Stimulated activated CD4-positive, alpha-beta T cell treated with anti-CD3 and anti-CD28 coated beads, Interleukin-12 subunit alpha, Interleukin-12 subunit beta, amount 100 ng/mL, for 24 hours (primary cell): ENCODE data around the gene ZNF407.

Source experiments
- DNase-seq, 2 experiments: peaks; one replicate each; pipeline ENCODE4 v3.0.0-alpha.2; 2020; ENCODE audit warnings: low read depth in 2 of 2

The ZNF407 gene

GRCh38 chr18:74928194-74928968 lies 330.7 kb downstream of the ZNF407 start:
- no peak for DNase-seq

DNA sequence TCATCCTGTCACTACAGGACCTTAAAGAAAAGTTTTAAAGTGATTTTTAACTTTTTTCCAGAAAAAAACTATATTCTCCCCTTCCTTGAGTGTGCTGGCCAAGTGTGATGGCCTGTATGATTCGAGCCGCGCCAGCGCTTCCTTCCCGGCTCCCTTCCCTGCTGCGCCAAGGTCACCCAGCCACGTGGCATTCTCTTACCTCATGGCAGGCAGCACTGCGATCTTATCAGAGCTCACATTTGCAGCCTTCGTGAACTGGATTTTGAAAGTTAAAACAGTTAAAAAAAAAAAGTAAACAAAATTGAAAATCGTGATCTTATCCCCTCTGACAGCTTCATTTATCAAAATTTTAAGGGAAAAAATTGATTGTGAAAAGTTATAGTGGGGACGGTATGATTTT lies 331.4 kb downstream of the ZNF407 start:
- no peak for DNase-seq

DNA sequence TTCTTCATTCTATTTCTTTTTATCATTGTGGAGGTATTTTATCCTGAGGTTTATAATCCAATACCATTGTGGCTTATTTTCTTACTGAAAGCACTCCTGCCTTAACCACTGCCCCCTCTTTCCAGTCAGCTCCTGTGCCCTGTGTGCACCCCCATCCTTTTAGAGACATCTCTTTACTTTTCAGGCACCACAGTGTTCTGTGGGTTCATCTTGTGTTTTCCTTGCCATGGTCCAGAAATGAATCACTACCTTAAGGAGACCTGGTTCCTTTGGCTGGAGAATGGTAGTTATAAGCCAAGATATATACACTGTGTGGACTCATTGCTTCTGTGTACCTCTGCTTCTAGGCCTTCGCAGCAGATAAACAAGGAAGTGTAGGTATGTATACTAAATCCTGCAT lies 332.9 kb downstream of the ZNF407 start:
- no peak for DNase-seq

DNA sequence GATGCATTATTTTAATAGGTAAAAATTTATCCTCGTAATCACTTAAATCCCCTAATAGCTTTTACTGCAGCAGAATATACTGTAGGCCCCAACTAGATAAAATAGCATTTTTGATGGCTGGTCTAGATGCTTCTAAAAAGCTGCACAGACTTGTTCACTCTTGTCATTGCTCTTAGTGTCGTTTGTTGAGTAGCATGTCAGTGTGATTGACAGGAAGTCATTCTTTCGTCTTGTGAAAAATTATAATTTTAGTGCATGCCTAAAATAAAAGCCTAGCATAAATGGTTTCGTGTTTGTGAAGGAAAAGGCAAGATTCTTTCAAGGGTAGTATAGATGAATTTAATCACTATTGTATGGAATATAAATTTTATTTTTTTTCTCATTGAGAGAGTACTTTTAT lies 336.3 kb downstream of the ZNF407 start:
- no peak for DNase-seq

GRCh38 chr18:74935434-74935833 lies 337.8 kb downstream of the ZNF407 start:
- DNase-seq, result no peak

- DNase-seq, result no peak
Measured at GRCh38 chr18:74936343-74936742, 338.7 kb downstream of the ZNF407 start.

DNA sequence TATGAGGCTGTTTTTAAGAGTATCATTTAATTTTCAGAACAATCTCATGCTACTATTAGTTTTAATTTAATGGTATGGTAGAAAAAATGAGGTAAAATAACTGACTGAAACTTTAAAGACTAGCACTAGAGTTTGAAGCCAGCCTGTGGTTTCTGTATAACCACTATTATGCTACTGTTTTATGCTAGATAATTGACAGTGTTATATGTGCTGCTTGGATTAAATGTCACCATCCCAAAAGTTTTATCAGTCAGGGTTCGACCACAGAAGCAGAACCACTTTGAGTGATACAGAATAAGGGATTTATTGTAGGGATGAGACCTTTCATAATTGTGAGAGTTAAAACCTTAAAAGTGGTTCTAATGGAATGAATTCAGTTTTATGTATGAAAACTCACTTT lies 339.6 kb downstream of the ZNF407 start:
- DNase-seq, result no peak

DNA sequence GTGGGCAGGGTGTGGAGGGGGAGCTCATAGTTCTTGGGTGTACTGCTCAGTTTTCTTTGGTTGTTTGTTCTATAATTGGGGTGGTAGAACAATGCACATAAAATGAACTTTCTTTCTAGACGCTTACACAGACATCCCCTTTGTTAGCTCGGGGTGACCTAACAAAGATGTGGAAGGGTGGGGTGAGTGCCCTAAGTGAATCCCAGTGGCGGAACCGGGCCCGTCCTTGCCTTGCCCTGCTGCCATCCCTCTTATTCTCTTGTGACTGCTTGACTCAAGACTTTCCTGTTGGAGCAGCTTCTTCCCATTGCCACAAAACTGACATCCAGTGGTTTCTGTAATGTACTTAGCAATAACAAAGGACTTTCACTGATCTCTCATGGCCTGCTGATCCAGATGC lies 343.2 kb downstream of the ZNF407 start:
- DNase-seq, result no peak

DNA sequence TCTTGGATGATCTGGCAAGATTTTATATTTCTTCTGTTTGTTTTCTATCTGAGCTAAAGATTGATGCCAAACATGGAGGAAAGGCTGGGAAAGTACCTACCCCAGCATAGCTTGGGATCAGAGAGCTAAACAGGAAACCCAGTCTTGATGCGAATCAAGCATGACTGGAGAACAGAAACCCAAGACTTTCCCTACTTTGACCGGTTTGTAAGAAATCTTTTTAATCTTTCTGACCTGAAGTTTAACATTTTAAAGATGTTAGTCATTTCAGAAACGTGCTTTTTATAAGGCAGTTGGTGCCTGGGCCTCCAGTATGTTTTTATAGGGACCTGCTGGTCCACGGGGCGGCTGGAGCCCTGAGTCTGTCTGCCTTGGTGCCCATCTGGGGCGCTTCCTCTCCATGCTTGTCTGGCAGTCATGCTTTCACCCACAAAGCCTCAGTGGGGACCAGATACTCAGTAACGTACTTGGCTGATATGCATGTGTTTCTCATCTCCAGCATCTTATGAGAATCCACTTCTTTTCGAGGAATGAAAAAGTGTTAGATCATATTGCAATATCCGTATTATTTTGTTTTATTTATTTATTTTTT lies 344.7 kb downstream of the ZNF407 start:
- peak in 1 of 2 experiments; percentile 7 for DNase-seq

DNA sequence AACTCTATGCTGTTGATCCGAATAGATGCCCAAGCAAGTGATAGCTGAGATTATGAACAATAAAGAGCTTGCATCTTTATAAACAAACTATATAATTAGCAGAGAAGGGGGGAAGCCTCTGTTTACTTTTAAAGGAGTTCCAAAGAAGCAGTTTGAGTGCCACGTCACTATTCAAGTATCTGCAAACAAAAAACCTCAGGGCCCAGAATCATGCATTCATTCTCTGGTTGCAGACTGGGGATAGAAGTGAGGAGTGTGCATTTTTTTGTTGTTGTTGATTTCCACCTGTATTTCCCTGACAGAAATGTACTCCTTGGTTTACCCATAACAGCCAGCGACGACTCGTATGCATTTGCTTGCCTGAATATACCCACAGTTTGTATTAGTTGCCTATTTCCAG lies 347.0 kb downstream of the ZNF407 start:
- DNase-seq, result no peak

DNA sequence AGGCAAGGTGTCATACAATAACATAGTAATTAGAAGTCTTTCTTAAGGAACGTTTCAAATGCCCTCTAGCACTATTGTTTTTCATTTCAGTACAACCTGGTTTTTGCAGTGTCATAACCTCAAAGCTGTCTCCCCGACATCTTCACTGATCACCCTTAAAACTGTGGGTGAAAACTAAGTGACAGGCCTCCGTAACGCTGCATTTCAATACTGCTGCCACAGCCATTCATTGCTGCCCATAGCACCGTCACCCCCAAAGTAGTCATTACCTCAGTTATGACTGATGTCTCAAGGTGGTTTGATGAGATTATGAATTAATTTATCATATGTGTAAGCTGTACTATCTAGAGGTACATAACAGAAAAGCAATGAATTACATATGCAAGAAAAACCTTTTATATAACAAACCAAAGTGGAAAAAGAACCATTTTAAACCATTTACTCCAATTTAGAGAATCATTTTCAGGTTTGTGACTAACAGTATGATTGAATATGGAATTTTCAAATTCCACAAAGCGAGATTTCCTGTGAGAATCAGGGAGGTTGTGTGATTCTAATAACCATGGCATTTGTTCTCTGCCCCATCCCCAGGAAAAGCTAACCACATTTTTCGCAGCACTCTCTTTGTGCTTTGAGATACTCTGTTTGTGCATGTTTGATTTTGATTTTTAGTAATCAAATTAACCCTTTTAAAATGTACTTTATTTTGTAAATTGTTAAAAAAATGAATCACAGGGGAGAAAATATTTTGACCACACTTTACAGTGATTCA lies 348.3 kb downstream of the ZNF407 start:
- DNase-seq, result no peak

DNA sequence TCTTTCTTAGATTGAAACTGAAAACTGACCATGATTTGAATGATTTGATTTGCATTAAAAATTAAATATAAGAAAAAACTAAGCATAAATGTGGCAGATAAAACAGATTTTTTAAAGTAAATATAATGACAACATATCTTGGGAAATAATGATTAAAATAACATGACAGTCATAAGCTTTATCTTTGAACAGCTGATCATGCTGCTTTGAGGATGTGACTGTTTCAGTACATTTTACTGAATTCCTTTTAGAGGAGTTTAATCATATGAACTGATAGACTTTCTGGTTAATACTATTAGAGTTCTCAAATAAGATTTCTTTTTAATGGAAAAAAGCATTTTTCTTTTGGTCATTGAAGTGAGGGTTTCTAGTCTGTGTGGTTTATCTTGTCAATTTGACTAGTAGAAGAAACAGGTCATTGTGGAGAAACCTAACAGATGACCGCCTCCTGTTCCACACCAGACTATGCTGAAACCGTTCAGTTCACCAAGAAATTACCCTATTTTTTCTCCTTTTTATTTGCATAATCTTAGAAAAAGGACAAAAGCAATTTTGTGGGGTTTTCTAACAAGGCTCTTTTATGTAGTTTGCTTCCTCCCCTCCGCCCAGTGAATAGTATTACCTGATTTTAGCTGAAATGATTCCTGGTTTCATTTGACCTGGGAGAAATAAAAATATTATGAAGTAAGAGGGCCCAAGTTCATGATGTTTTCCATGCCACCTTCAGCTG lies 349.1 kb downstream of the ZNF407 start:
- no peak for DNase-seq

DNA sequence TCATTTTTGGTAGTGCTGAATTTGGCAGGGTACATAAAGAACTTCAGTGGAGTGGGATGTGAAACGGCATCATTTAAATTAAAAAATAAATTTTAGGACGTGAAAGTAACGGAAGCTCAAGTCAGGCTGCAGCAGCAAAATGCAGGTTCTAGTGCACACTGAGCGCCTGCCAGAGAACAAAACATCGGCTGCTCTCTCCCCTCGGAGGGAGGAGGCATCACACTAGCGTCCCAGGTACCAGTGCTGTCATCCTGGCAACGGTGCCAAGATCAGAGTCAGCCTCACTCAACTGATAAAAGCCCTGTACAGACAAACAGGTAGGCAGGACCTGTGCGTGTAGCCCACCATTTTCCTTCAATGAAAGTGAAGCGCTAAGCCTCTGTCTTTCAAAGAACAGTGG lies 349.7 kb downstream of the ZNF407 start:
- no peak for DNase-seq

- DNase-seq, result no peak
Measured at GRCh38 chr18:74947875-74948274, 350.2 kb downstream of the ZNF407 start.

GRCh38 chr18:74949611-74950010 lies 351.9 kb downstream of the ZNF407 start:
- no peak for DNase-seq

DNA sequence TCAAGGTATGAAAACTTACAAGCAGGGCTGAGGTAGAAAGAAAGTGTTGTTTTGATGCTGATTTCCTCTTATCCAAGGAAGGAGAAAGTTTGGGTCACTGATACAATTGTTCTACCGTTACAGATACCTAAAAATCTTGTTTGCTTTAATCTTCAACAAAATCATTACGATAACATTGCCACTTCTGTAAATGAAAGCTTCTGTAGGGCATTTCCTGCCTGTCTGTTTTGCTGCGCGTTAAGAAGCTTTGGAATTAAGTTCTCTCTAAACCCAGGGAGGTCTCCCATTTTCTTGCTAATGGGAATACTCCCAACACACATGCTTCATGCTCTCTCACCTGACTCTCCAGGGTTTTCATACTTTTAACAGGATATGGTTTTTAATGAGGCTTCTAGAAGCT lies 352.8 kb downstream of the ZNF407 start:
- no peak for DNase-seq

GRCh38 chr18:74951165-74951760 lies 353.6 kb downstream of the ZNF407 start:
- DNase-seq, result no peak

GRCh38 chr18:74957588-74958224 lies 360.0 kb downstream of the ZNF407 start:
- DNase-seq, result no peak

DNA sequence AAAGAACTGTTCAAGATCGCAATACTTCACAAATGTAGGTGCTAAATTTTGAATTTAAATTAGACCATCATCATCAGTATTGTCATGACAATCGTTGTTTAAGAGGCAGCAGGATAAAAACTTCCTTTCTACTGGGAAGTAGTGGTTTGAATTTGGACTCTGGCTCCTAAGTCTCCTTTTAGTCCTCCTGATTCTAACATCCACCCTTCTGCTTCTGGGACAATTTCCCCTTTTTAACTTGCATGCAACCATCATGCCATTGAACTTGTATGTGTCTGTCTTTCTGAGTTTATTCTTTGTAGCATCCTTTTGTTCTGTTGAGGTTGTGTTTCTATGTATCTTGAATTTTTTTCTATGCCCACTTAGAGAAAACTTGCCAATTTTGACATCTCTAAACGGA lies 361.5 kb downstream of the ZNF407 start:
- no peak for DNase-seq

DNA sequence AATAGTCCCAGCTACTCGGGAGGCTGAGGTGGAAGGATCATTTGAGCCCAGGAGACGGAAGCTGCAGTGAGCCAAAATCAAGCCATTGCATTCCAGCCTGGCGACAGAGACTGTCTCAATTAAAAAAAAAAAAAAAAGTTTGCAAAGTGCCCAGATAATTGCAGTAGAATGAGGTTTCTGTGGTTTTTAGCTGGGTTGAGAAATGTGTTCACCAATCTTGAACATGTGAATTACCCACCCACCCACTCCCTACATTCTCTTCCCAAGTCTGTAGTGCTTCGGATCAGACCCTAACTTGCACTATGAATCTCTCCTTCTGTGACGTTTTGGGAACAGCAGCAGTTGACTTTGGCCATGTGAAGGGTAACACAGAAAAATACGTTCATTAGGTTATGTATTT lies 363.9 kb downstream of the ZNF407 start:
- no peak for DNase-seq

GRCh38 chr18:74963820-74964446 lies 366.3 kb downstream of the ZNF407 start:
- DNase-seq, result no peak
